GM12878 (cell line): ENCODE data around the gene NCKAP5.

Source experiments
- CEBPB ChIP-seq, 2 experiments: fragments of 150-350 bp in 1 of 2; IDR thresholded peaks; 2 replicates each; pipeline ENCODE4 v1.6.1; 2012 to 2014; ENCODE audit warnings: low read depth in 2 of 2, low read length in 2 of 2, borderline replicate concordance in 1 of 2, inconsistent platforms in 1 of 2
- PML ChIP-seq: IDR thresholded peaks from 2 replicates; pipeline ENCODE4 v1.6.1; 2012; ENCODE audit warnings: low read length, inconsistent platforms
- POLR2AphosphoS5 ChIP-seq: IDR thresholded peaks from 2 replicates; pipeline ENCODE4 v1.6.1; 2011; ENCODE audit warnings: mild to moderate bottlenecking, low read length, inconsistent platforms
- SIN3A ChIP-seq: IDR thresholded peaks from 2 replicates; pipeline ENCODE4 v1.6.1; 2012; ENCODE audit warnings: low read depth, low read length, improper control_type of control experiment
- SP1 ChIP-seq: IDR thresholded peaks from one replicate; pipeline ENCODE4 v1.6.1; 2011; ENCODE audit warnings: low read depth, low read length
- TF ChIP-seq, protein P1 (sequence below), 3 experiments: IDR thresholded peaks in 2 of 3; conservative IDR thresholded peaks in 1 of 3; 2 replicates each; pipeline ENCODE4 v1.5.1; 2011; ENCODE audit warnings: low read depth in 3 of 3, low read length in 3 of 3, mild to moderate bottlenecking in 3 of 3, control low read depth in 2 of 3, moderate library complexity in 2 of 3, inconsistent platforms in 1 of 3, mixed read lengths in 1 of 3; ENCODE audit not compliant: control insufficient read depth in 2 of 3, insufficient read depth in 1 of 3; ENCODE audit errors: extremely low read depth in 1 of 3
- TF ChIP-seq, protein P2 (sequence below): fragments of 150-350 bp; IDR thresholded peaks from 2 replicates; pipeline ENCODE4 v1.6.1; 2016; ENCODE audit warnings: low read depth, low read length

DNA sequence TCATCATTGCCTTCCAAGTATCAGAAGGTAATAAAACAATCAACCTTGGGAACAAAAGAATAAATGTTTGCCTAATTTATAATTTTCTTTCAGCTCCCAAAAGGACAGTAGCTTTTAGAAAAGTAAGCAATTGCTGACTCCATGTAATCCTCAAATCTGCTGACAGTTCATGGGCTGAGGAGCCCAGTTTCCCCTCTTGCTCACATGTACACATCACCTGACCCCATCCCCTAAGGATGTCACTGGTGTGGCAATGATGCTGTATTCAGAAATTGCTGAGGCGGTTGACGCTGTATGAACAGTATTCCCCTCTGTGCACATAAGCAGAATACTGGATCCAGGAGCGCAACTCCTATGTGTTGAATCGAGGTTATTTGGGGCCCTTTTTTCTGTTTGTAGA, 842.1 kb downstream of the NCKAP5 start:
- TF ChIP-seq PML, result no peak
- TF ChIP-seq, protein P1, sequence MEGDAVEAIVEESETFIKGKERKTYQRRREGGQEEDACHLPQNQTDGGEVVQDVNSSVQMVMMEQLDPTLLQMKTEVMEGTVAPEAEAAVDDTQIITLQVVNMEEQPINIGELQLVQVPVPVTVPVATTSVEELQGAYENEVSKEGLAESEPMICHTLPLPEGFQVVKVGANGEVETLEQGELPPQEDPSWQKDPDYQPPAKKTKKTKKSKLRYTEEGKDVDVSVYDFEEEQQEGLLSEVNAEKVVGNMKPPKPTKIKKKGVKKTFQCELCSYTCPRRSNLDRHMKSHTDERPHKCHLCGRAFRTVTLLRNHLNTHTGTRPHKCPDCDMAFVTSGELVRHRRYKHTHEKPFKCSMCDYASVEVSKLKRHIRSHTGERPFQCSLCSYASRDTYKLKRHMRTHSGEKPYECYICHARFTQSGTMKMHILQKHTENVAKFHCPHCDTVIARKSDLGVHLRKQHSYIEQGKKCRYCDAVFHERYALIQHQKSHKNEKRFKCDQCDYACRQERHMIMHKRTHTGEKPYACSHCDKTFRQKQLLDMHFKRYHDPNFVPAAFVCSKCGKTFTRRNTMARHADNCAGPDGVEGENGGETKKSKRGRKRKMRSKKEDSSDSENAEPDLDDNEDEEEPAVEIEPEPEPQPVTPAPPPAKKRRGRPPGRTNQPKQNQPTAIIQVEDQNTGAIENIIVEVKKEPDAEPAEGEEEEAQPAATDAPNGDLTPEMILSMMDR (IDR thresholded peaks at IDR 0.05 in 2 of 3, conservative IDR thresholded peaks at IDR 0.05 in 1 of 3; ENCODE audit: control insufficient read depth in 2 of 3, extremely low read depth in 1 of 3, insufficient read depth in 1 of 3, low read depth in 3 of 3, low read length in 3 of 3), result no peak
- TF ChIP-seq, protein P2, sequence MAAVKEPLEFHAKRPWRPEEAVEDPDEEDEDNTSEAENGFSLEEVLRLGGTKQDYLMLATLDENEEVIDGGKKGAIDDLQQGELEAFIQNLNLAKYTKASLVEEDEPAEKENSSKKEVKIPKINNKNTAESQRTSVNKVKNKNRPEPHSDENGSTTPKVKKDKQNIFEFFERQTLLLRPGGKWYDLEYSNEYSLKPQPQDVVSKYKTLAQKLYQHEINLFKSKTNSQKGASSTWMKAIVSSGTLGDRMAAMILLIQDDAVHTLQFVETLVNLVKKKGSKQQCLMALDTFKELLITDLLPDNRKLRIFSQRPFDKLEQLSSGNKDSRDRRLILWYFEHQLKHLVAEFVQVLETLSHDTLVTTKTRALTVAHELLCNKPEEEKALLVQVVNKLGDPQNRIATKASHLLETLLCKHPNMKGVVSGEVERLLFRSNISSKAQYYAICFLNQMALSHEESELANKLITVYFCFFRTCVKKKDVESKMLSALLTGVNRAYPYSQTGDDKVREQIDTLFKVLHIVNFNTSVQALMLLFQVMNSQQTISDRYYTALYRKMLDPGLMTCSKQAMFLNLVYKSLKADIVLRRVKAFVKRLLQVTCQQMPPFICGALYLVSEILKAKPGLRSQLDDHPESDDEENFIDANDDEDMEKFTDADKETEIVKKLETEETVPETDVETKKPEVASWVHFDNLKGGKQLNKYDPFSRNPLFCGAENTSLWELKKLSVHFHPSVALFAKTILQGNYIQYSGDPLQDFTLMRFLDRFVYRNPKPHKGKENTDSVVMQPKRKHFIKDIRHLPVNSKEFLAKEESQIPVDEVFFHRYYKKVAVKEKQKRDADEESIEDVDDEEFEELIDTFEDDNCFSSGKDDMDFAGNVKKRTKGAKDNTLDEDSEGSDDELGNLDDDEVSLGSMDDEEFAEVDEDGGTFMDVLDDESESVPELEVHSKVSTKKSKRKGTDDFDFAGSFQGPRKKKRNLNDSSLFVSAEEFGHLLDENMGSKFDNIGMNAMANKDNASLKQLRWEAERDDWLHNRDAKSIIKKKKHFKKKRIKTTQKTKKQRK, result no peak
- no peak for TF ChIP-seq CEBPB (IDR thresholded peaks at IDR 0.05; ENCODE audit: borderline replicate concordance in 1 of 2, low read depth in 2 of 2, low read length in 2 of 2)
- no peak for TF ChIP-seq POLR2AphosphoS5
- TF ChIP-seq SIN3A, result no peak
- TF ChIP-seq SP1, result no peak
